Measurements from ENCODE around the gene STK11IP.

Gene STK11IP

GRCh38 chr2:219611866-219612576, 14.4 kb downstream of the STK11IP start:
- TF ChIP-seq GATA3 (IDR thresholded peaks at IDR 0.05; ENCODE audit: low read depth, low read length) (no peak), GATA2 (IDR thresholded peaks at IDR 0.05; ENCODE audit: low read depth, low read length) (no peak)

- TF ChIP-seq GATA3 (IDR thresholded peaks at IDR 0.05; ENCODE audit: low read depth, low read length) (no peak), GATA2 (IDR thresholded peaks at IDR 0.05; ENCODE audit: low read depth, low read length) (no peak)
These were observed 15.1 kb downstream of the STK11IP start for GRCh38 chr2:219612577-219613286.

GRCh38 chr2:219613461-219614070, 15.9 kb downstream of the STK11IP start:
- TF ChIP-seq GATA2 (IDR thresholded peaks at IDR 0.05; ENCODE audit: low read depth, low read length): no peak
- no peak for TF ChIP-seq GATA3 (IDR thresholded peaks at IDR 0.05; ENCODE audit: low read depth, low read length)

GRCh38 chr2:219614076-219614860, 16.6 kb downstream of the STK11IP start:
- no peak for TF ChIP-seq GATA2 (IDR thresholded peaks at IDR 0.05; ENCODE audit: low read depth, low read length)
- no peak for TF ChIP-seq GATA3 (IDR thresholded peaks at IDR 0.05; ENCODE audit: low read depth, low read length)

- TF ChIP-seq GATA3 (IDR thresholded peaks at IDR 0.05; ENCODE audit: low read depth, low read length) (no peak), GATA2 (IDR thresholded peaks at IDR 0.05; ENCODE audit: low read depth, low read length) (no peak)
These were observed 17.4 kb downstream of the STK11IP start for GRCh38 chr2:219615036-219615435.

GRCh38 chr2:219615894-219616293, 18.2 kb downstream of the STK11IP start:
- TF ChIP-seq GATA2 (IDR thresholded peaks at IDR 0.05; ENCODE audit: low read depth, low read length): no peak
- no peak for TF ChIP-seq GATA3 (IDR thresholded peaks at IDR 0.05; ENCODE audit: low read depth, low read length)

GRCh38 chr2:219616550-219616949, 18.9 kb downstream of the STK11IP start:
- no peak for TF ChIP-seq GATA2 (IDR thresholded peaks at IDR 0.05; ENCODE audit: low read depth, low read length)
- no peak for TF ChIP-seq GATA3 (IDR thresholded peaks at IDR 0.05; ENCODE audit: low read depth, low read length)

GRCh38 chr2:219618733-219619122, 21.1 kb downstream of the STK11IP start:
- TF ChIP-seq GATA2 (IDR thresholded peaks at IDR 0.05; ENCODE audit: low read depth, low read length) (no peak), GATA3 (IDR thresholded peaks at IDR 0.05; ENCODE audit: low read depth, low read length) (no peak)

- TF ChIP-seq GATA2 (IDR thresholded peaks at IDR 0.05; ENCODE audit: low read depth, low read length): no peak
These were observed 21.6 kb downstream of the STK11IP start for GRCh38 chr2:219619235-219619634.

GRCh38 chr2:219620546-219620945, 22.9 kb downstream of the STK11IP start:
- no peak for TF ChIP-seq GATA3 (IDR thresholded peaks at IDR 0.05; ENCODE audit: low read depth, low read length)
- TF ChIP-seq GATA2 (IDR thresholded peaks at IDR 0.05; ENCODE audit: low read depth, low read length): no peak

- TF ChIP-seq GATA2 (IDR thresholded peaks at IDR 0.05; ENCODE audit: low read depth, low read length): no peak
- TF ChIP-seq GATA3 (IDR thresholded peaks at IDR 0.05; ENCODE audit: low read depth, low read length): no peak
These were observed 24.3 kb downstream of the STK11IP start for GRCh38 chr2:219621935-219622334.

GRCh38 chr2:219622472-219622871, 24.8 kb downstream of the STK11IP start:
- TF ChIP-seq GATA3 (IDR thresholded peaks at IDR 0.05; ENCODE audit: low read depth, low read length) (no peak), GATA2 (IDR thresholded peaks at IDR 0.05; ENCODE audit: low read depth, low read length) (no peak)

- TF ChIP-seq GATA2 (IDR thresholded peaks at IDR 0.05; ENCODE audit: low read depth, low read length) (no peak), GATA3 (IDR thresholded peaks at IDR 0.05; ENCODE audit: low read depth, low read length) (no peak)
These were observed 26.9 kb downstream of the STK11IP start for GRCh38 chr2:219624565-219624964.

GRCh38 chr2:219625179-219625578, 27.5 kb downstream of the STK11IP start:
- TF ChIP-seq GATA2 (IDR thresholded peaks at IDR 0.05; ENCODE audit: low read depth, low read length) (no peak), GATA3 (IDR thresholded peaks at IDR 0.05; ENCODE audit: low read depth, low read length) (no peak)
